Upper lobe of right lung (tissue), 1 donor: ENCODE measurements around the gene NSD2. TPM values are rescaled to one million over a fixed set of nuclear protein-coding genes. Genes with fewer than 3 reads are reported as not detected.

ENCODE experiments used
- ATAC-seq: fragments of 200-7000 bp; cut with Tn5 transposase; one replicate; pipeline ENCODE4 v1.9.1; 2020; ENCODE audit warnings: mild to moderate bottlenecking, moderate library complexity
- DNase-seq: peaks from one replicate; pipeline ENCODE4 v3.0.0-alpha.2; 2020
- H3K27ac ChIP-seq: fragments of 200-600 bp; one replicate; pipeline ENCODE4 v1.8.0; 2022
- H3K27me3 ChIP-seq: fragments of 200-600 bp; one replicate; pipeline ENCODE4 v1.8.0; 2022; ENCODE audit warnings: mild to moderate bottlenecking
- H3K36me3 ChIP-seq: fragments of 200-600 bp; one replicate; pipeline ENCODE4 v1.8.0; 2022
- H3K4me1 ChIP-seq: fragments of 200-600 bp; one replicate; pipeline ENCODE4 v1.8.0; 2022
- H3K4me3 ChIP-seq: fragments of 200-600 bp; one replicate; pipeline ENCODE4 v1.8.0; 2022; ENCODE audit warnings: mild to moderate bottlenecking
- H3K9me3 ChIP-seq: fragments of 200-600 bp; one replicate; pipeline ENCODE4 v1.8.0; 2022
- CTCF ChIP-seq: fragments of 200-600 bp; IDR thresholded peaks from one replicate; pipeline ENCODE4 v1.8.0; 2022; ENCODE audit warnings: antibody characterized with exemption
- intact Hi-C: fragments of 100-400 bp; cut with DNase I; formaldehyde crosslinking; loops from one replicate; pipeline ENCODE4 v1.11.0; 2022
- total RNA-seq: library from RNA; stranded (reverse); fragmentation: NEBNext Ultra II Directional; extraction: Animal tissue kit (Norgen Biotek cat#: 25700); gene quantifications from one replicate; pipeline ENCODE4 v1.2.1, GENCODE V29; 2021
- donor health status: DM: no; HTN: yes; CAD: no; lungs with severe emphysema.

Gene NSD2
- total RNA-seq, 1 donor from 2014 or later = 45.2 TPM

- H3K27ac ChIP-seq = peak overlapping the region; percentile 42
Observed at GRCh38 chr4:1873776-1874175, 2.6 kb downstream of the NSD2 start.

GRCh38 chr4:1874201-1874600, 3.0 kb downstream of the NSD2 start:
- Histone ChIP-seq H3K27ac (peak overlapping the region; percentile 42), H3K27me3 (no peaks in the 10 kb centered on the region), H3K9me3 (no peaks in the 10 kb centered on the region), H3K4me1 (peaks cover 18% of the 10 kb centered on the region), H3K4me3 (no peak overlapping the region), H3K36me3 (no peaks in the 10 kb centered on the region)
- intact Hi-C loops = no loop called here
- ATAC-seq = no peak
- no peak for DNase-seq
- no peak for TF ChIP-seq CTCF

More at GRCh38 chr4:1873776-1874175, 2.6 kb downstream of the NSD2 start:
- no peaks in the 10 kb centered on the region for H3K36me3 ChIP-seq
- no peak for DNase-seq
- no peaks in the 10 kb centered on the region for H3K27me3 ChIP-seq
- TF ChIP-seq CTCF = no peak
- H3K9me3 ChIP-seq = no peaks in the 10 kb centered on the region
- H3K4me1 ChIP-seq = peaks cover 18% of the 10 kb centered on the region
- ATAC-seq = peak; percentile 3
- no peak overlapping the region for H3K4me3 ChIP-seq
- intact Hi-C loops = no loop called here

GRCh38 chr4:1879485-1879884, 8.3 kb downstream of the NSD2 start:
- H3K4me3 ChIP-seq = no peak overlapping the region
- no peak for TF ChIP-seq CTCF
- intact Hi-C loops = no loop called here
- H3K27ac ChIP-seq = no peak overlapping the region
- DNase-seq (no peak), ATAC-seq (no peak)
- H3K9me3 ChIP-seq = no peaks in the 10 kb centered on the region
- no peaks in the 10 kb centered on the region for H3K36me3 ChIP-seq
- H3K4me1 ChIP-seq = no peaks in the 10 kb centered on the region
- H3K27me3 ChIP-seq = no peaks in the 10 kb centered on the region

GRCh38 chr4:1880332-1880731, 9.1 kb downstream of the NSD2 start:
- no peak for ATAC-seq
- H3K4me1 ChIP-seq = no peaks in the 10 kb centered on the region

GRCh38 chr4:1882850-1883271, 11.7 kb downstream of the NSD2 start:
- Histone ChIP-seq H3K4me1 (no peaks in the 10 kb centered on the region), H3K27ac (no peak overlapping the region), H3K36me3 (no peaks in the 10 kb centered on the region), H3K4me3 (no peak overlapping the region), H3K27me3 (no peaks in the 10 kb centered on the region), H3K9me3 (no peaks in the 10 kb centered on the region)
- intact Hi-C loops = no loop called here
- DNase-seq (no peak), ATAC-seq (no peak)
- TF ChIP-seq CTCF = no peak

More at GRCh38 chr4:1880332-1880731, 9.1 kb downstream of the NSD2 start:
- DNase-seq = no peak
- Histone ChIP-seq H3K27me3 (no peaks in the 10 kb centered on the region), H3K4me3 (no peak overlapping the region), H3K36me3 (no peaks in the 10 kb centered on the region), H3K9me3 (no peaks in the 10 kb centered on the region), H3K27ac (no peak overlapping the region)
- TF ChIP-seq CTCF = no peak
- intact Hi-C loops = no loop called here

GRCh38 chr4:1883583-1883982, 12.4 kb downstream of the NSD2 start:
- Histone ChIP-seq H3K4me3 (no peak overlapping the region), H3K36me3 (no peaks in the 10 kb centered on the region), H3K4me1 (no peaks in the 10 kb centered on the region), H3K27ac (no peak overlapping the region), H3K27me3 (no peaks in the 10 kb centered on the region), H3K9me3 (no peaks in the 10 kb centered on the region)
- DNase-seq = no peak
- no peak for ATAC-seq
- TF ChIP-seq CTCF = no peak
- intact Hi-C loops = no loop called here
